ENCODE data around the gene C8A.

- no peak for TF ChIP-seq REST (IDR thresholded peaks at IDR 0.05; ENCODE audit: insufficient replicate concordance, low read depth)
- TF ChIP-seq CTCF (IDR thresholded peaks at IDR 0.05; ENCODE audit: insufficient read depth, low read length) = no peak
- TF ChIP-seq POLR2AphosphoS5 (IDR thresholded peaks at IDR 0.05; ENCODE audit: low read depth) = no peak
- no peak for TF ChIP-seq GABPA (IDR thresholded peaks at IDR 0.05; ENCODE audit: low read depth)
- TF ChIP-seq SPI1 (IDR thresholded peaks at IDR 0.05; ENCODE audit: borderline replicate concordance, low read depth) = no peak
Observed at GRCh38 chr1:56912325-56912724, 57.7 kb downstream of the C8A start.
